Nephron (organoid): ENCODE results near the gene EXD3.

Source experiments
- H3K27ac Mint-ChIP-seq, 3 experiments: 2 replicates each; pipeline ENCODE4 v1.8.0; 2020; ENCODE audit warnings: mixed read lengths in 3 of 3, mild to moderate bottlenecking in 2 of 3, moderate library complexity in 1 of 3
- H3K27me3 Mint-ChIP-seq: 2 replicates; pipeline ENCODE4 v1.8.0; 2021; ENCODE audit warnings: low read depth, mild to moderate bottlenecking, moderate library complexity, mixed read lengths
- H3K36me3 Mint-ChIP-seq: 2 replicates; pipeline ENCODE4 v1.8.0; 2020; ENCODE audit warnings: low read depth, mixed read lengths
- H3K4me1 Mint-ChIP-seq: 2 replicates; pipeline ENCODE4 v1.8.0; 2020; ENCODE audit warnings: mixed read lengths
- H3K4me3 Mint-ChIP-seq, 3 experiments: 2 replicates each; pipeline ENCODE4 v1.8.0; 2020; ENCODE audit warnings: mild to moderate bottlenecking in 3 of 3, mixed read lengths in 3 of 3, moderate library complexity in 2 of 3
- H3K9me3 Mint-ChIP-seq: 2 replicates; pipeline ENCODE4 v1.8.0; 2020; ENCODE audit warnings: mixed read lengths
- CTCF ChIP-seq, 3 experiments: fragments of 200-600 bp; sonication (generic); IDR thresholded peaks; one replicate each; pipeline ENCODE4 v1.5.0; 2021; ENCODE audit warnings: antibody characterized with exemption in 3 of 3; ENCODE audit not compliant: unreplicated experiment in 3 of 3

Gene EXD3

DNA sequence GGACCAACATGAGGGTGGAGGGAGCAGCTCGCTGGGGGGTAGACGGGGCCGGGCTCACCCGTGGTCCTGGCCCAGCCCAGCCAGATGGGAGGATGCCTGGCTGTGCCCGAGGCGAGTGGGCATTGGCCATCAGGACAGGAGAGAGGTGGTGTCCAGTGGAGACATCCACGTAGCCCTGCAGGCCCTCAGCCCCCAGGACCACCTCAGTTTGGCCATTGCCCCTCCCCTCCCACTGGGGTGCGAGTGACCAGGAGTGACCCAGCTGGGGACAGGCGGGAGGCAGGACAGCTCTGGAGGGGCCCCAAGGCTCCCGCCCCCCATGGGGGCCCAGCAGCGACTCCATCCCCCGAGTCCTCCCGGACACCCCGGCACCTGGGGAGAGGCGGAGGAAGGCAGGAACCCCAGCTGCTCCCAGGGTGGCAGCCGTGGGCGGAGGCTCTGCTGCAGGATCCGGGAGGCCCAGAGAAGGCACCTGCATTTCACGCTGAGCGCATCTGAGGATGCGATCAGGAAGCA lies 8.5 kb upstream of the EXD3 start:
- Mint-ChIP-seq H3K9me3 (no peaks in the 10 kb centered on the region), H3K27ac (no peak overlapping the region), H3K4me1 (no peaks in the 10 kb centered on the region), H3K27me3 (no peaks in the 10 kb centered on the region), H3K36me3 (no peaks in the 10 kb centered on the region), H3K4me3 (no peak overlapping the region)
- TF ChIP-seq CTCF (IDR thresholded peaks at IDR 0.05; ENCODE audit: unreplicated experiment in 3 of 3), result no peak

DNA sequence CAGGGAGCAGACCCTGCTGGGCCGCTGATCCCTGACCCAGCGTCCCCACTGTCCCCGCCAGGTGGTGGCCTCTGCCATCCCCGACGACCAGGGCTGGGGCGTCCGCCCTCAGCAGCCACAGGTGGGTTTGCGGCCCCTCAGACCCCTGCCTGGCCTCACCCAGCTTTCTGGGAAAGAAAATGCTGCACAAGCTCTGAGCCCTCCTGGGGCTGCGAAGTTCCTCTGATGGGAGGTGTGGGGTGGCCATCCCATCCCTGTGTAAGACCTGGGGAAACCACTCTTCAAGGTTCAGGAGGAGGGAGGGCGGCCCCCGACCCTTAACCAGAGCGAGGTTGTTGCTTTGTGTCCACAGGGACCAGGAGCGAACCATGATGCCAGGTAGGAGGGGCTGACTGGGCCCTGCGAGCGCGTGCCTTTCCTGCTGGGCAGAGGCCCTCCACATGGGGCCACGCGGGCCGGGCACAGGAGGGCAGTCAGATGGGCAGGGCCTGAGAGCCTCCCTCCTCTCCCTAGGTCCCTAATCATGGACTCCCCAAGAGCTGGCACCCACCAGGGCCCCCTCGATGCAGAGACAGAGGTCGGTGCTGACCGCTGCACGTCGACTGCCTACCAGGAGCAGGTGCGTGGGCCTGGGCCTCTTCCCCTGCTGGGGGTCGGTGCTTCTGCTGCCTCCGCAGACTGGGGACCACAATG lies 7.9 kb upstream of the EXD3 start:
- no peaks in the 10 kb centered on the region for H3K9me3 Mint-ChIP-seq
- no peak overlapping the region for H3K27ac Mint-ChIP-seq
- no peaks in the 10 kb centered on the region for H3K36me3 Mint-ChIP-seq
- no peak overlapping the region for H3K4me3 Mint-ChIP-seq
- H3K27me3 Mint-ChIP-seq, result no peaks in the 10 kb centered on the region
- H3K4me1 Mint-ChIP-seq, result no peaks in the 10 kb centered on the region
- no peak for TF ChIP-seq CTCF (IDR thresholded peaks at IDR 0.05; ENCODE audit: unreplicated experiment in 3 of 3)

DNA sequence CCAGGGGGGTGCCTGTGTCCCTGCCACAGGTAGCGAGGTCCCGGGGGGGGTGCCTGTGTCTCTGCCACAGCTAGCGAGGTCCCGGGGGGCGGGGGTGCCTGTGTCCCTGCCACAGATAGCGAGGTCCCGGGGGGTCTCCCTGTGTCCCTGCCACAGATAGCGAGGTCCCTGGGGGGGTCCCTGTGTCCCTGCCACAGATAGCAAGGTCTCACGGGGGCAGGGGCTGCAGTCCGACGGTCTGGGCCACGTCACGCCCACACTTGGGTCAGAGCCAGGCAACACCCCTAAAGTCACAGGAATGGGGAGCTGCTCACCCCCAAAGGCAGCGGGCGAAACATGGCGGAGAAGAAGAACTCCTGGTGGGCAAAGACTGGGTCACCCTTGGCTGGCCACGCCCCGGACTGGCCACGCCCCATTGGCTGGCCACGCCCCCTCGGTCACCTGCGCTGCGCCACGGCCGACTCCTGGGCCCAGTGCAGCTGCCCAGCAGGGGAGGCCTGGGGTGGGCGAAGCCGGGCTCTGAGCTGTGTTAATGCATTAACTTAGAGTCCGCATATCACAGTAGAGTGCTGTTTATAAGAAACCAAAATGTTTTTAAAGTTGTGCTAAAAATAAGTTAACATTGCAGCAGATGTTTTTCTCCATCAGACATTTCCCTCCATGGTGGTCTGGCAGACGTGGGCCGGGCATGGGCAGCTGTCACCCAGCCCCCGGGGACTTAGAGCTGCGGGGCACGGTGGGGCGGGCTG lies 7.2 kb upstream of the EXD3 start:
- H3K4me3 Mint-ChIP-seq, result no peak overlapping the region
- no peaks in the 10 kb centered on the region for H3K4me1 Mint-ChIP-seq
- H3K9me3 Mint-ChIP-seq, result no peaks in the 10 kb centered on the region
- no peaks in the 10 kb centered on the region for H3K27me3 Mint-ChIP-seq
- no peaks in the 10 kb centered on the region for H3K36me3 Mint-ChIP-seq
- TF ChIP-seq CTCF (IDR thresholded peaks at IDR 0.05; ENCODE audit: unreplicated experiment in 3 of 3), result no peak
- H3K27ac Mint-ChIP-seq, result no peak overlapping the region

GRCh38 chr9:137429546-137429890 lies 6.6 kb upstream of the EXD3 start:
- H3K27ac Mint-ChIP-seq, result no peak overlapping the region
- no peaks in the 10 kb centered on the region for H3K27me3 Mint-ChIP-seq

GRCh38 chr9:137428841-137429545 lies 6.0 kb upstream of the EXD3 start:
- TF ChIP-seq CTCF (IDR thresholded peaks at IDR 0.05; ENCODE audit: unreplicated experiment in 3 of 3), result no peak
- no peaks in the 10 kb centered on the region for H3K9me3 Mint-ChIP-seq

More at GRCh38 chr9:137429546-137429890, 6.6 kb upstream of the EXD3 start:
- no peak for TF ChIP-seq CTCF (IDR thresholded peaks at IDR 0.05; ENCODE audit: unreplicated experiment in 3 of 3)
- Mint-ChIP-seq H3K36me3 (no peaks in the 10 kb centered on the region), H3K9me3 (no peaks in the 10 kb centered on the region), H3K4me1 (peaks cover 5% of the 10 kb centered on the region), H3K4me3 (no peak overlapping the region)

More at GRCh38 chr9:137428841-137429545, 6.0 kb upstream of the EXD3 start:
- H3K27me3 Mint-ChIP-seq, result no peaks in the 10 kb centered on the region
- no peaks in the 10 kb centered on the region for H3K36me3 Mint-ChIP-seq
- no peak overlapping the region for H3K27ac Mint-ChIP-seq
- no peak overlapping the region for H3K4me3 Mint-ChIP-seq
- peaks cover 6% of the 10 kb centered on the region for H3K4me1 Mint-ChIP-seq
